B cell (primary cell): ENCODE results near the gene XXYLT1.

Experiments
- EZH2 ChIP-seq: IDR thresholded peaks from 2 replicates; pipeline ENCODE4 v1.6.1; 2012; ENCODE audit warnings: borderline replicate concordance, low read depth, mild to moderate bottlenecking, moderate library complexity, low read length; ENCODE audit not compliant: insufficient read depth, poor library complexity, severe bottlenecking
- TF ChIP-seq, protein P1 (sequence below): fragments of 200-600 bp; IDR thresholded peaks from one replicate; pipeline ENCODE4 v1.8.0; 2022; ENCODE audit warnings: antibody characterized with exemption, mild to moderate bottlenecking

DNA sequence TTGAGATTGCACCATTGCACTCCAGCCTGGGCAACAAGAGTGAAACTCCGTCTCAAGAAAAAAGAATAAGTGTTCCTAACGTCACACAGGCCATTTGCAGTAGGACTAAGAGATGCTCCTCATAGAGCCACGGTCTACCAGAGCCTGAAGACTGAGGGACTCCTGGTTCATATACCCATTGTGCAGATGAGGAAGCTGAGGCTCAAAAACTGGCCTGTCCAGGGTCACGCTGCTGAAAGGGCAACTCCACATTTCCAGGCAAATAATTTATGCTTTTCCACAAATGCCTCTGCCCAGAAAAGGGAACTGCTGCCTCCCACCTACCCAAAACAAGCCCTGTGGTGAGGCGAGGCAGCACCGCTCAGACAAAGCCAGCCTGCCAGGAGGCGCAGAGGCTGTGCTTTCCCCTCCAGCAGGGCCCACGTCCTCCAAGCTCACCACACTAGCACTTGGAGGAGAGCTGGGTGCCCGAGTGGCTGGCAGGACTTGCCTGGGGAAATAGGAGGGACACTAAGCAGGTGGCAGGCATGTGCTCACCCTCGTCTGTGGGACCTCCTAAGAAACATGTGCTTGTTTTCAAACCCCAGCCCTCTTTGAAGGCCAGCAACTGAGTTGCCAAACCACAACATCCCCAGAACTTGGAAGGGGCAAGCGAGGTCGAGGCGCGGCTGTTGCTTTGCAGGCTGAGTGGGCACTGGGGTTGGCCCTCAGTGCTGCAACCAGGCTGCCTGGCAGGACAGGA, 195.6 kb downstream of the XXYLT1 start:
- TF ChIP-seq, protein P1, sequence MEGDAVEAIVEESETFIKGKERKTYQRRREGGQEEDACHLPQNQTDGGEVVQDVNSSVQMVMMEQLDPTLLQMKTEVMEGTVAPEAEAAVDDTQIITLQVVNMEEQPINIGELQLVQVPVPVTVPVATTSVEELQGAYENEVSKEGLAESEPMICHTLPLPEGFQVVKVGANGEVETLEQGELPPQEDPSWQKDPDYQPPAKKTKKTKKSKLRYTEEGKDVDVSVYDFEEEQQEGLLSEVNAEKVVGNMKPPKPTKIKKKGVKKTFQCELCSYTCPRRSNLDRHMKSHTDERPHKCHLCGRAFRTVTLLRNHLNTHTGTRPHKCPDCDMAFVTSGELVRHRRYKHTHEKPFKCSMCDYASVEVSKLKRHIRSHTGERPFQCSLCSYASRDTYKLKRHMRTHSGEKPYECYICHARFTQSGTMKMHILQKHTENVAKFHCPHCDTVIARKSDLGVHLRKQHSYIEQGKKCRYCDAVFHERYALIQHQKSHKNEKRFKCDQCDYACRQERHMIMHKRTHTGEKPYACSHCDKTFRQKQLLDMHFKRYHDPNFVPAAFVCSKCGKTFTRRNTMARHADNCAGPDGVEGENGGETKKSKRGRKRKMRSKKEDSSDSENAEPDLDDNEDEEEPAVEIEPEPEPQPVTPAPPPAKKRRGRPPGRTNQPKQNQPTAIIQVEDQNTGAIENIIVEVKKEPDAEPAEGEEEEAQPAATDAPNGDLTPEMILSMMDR: no peak
- TF ChIP-seq EZH2: no peak
